Measurements from ENCODE around the gene RFX5.

DNA sequence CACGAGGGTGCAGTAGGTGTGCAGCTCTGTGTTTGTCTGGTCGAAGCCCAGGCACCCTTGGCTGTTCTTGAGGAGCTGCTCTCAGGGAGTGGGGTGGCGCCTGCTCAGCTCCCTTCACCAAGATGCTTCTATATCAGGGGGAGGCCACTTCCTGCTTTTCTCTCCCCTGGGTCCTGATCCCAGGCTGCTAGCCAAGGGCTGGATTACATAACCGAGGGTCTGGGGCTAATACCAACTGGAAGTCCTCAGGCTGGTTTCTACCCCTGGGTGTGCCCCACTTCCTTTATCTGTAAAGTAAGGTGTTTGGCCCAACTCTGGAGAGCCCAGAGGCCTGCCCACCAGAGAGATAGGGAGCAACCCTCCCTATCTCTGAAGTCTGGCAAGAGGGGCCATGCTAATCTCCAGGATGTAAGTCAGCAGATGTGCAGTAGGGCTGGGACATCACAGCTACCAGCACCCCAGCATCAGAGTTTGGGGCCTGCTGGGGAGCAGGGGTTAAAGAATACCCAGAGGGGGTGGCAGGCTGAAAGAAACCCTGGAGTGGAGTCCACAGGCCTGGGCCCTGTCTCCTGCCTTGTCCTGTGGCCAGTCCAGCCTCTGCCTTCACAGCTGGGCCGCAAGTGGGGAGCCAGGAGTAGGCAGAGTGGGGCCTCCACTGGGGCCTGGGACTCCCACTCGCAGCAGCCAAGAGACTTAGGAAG, 23.3 kb upstream of the RFX5 start:
- TF ChIP-seq ZBTB10 (tag by site-specific recombination; IDR thresholded peaks at IDR 0.05) (no peak), SCRT1 (tag by site-specific recombination; IDR thresholded peaks at IDR 0.05; ENCODE audit: borderline replicate concordance) (no peak), ZNF433 (tag by site-specific recombination; IDR thresholded peaks at IDR 0.05; ENCODE audit: low read depth) (no peak), ZNF138 (tag by site-specific recombination; IDR thresholded peaks at IDR 0.05; ENCODE audit: borderline replicate concordance) (no peak)
